NCI-H146 (cell line): ENCODE results near the gene KIF3C.
A peak's percentile ranks its signal among the peaks of the same experiment; 100 is the strongest.
"Not testable (repeated sequence)": the region's sequence is repeated elsewhere in the genome, so short reads cannot be mapped to it uniquely, and the experiment has no call there.

Source experiments
- DNase-seq: peaks from one replicate; lab custom pipeline; 2025; lab: John Stamatoyannopoulos, UW

Gene KIF3C

GRCh38 chr2:25999406-25999805 is 17.1 kb upstream of the KIF3C start:
- not testable (repeated sequence) for DNase-seq

DNA sequence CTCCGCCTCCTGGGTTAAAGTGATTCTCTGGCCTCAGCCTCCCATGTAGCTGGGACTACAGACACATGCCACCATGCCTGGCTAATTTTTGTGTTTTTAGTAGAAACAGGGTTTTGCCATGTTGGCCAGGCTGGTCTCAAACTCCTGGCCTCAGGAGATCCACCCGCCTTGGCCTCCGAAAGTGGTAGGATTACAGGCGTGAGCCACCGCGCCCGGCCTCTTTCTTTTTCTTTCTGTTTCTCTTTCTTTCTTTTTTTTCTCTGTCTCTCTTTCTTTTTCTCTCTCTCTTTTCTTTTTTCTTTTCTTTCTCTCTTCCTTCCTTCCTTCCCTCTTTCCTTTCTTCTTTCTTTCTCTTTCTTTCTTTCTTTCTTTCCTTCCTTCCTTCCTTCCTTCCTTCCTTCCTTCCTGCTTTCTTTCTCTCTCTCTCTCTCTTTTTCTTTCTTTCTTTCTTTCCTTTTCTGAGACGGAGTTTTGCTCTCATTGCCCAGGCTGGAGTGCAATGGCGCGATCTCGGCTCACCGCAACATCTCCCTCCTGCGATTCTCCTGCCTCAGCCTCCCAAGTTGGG is 16.6 kb upstream of the KIF3C start:
- DNase-seq, result not testable (repeated sequence)

GRCh38 chr2:25996844-25997243 is 14.5 kb upstream of the KIF3C start:
- DNase-seq, result no peak

- no peak for DNase-seq
Measured at GRCh38 chr2:25994509-25994908, 12.2 kb upstream of the KIF3C start.

DNA sequence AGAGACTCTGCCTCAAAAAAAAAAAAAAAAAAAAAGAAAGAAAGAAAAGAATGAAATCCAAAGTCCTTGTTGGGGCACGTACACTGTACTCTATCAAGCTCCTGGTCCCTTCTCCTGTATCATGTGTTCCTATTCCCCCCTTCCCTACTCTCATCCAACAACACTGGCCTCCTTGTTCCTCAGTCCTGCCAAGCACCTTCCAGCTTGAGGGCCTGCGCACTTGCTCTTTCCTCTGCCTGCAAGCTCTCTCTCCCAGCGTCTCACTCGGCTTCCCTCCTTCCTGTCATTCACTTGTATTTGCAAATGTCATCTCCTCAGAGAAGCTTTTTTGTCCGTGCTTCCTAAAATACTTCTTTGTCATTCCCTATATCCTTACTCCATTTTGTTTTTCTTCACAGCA is 10.8 kb upstream of the KIF3C start:
- no peak for DNase-seq

GRCh38 chr2:25992556-25992955 is 10.3 kb upstream of the KIF3C start:
- no peak for DNase-seq

- DNase-seq, result no peak
Measured at GRCh38 chr2:25991965-25992364, 9.7 kb upstream of the KIF3C start.

DNA sequence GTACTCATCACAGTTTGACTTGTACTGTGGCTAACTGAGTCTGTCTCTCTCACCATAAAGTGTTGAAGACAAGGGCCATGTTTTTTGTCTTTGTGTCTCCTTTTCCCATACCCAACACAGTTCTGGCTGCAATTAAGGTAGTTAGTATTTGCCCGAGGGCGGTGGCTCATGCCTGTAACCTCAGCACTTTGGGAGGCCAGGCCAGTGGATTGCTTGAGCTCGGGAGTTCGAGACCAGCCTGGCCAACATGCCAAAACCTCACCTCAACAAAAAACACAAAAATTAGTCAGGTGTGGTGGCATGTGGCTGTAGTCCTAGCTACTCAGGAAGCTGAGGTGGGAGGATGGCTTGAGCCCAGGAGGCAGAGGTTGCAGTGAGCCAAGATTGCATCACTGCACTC is 6.9 kb upstream of the KIF3C start:
- no peak for DNase-seq

DNA sequence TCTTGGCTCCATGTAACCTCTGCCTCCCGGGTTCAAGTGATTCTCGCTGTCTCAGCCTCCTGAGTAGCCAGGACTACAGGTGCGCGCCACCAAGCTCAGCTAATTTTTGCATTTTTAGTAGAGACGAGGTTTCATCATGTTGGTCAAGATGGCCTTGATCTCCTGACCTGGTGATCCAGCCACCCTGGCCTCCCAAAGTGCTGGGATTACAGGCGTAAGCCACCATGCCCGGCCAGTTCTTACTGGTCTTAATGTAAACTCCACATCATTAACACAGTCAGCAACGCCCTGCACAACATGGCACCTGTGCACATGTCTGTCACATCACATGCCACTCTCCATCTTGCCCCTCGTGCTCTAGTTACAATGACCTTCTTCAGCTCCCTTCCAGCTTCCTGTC is 5.8 kb upstream of the KIF3C start:
- no peak for DNase-seq

- DNase-seq, result no peak
Measured at GRCh38 chr2:25983735-25984134, 1.4 kb upstream of the KIF3C start.

DNA sequence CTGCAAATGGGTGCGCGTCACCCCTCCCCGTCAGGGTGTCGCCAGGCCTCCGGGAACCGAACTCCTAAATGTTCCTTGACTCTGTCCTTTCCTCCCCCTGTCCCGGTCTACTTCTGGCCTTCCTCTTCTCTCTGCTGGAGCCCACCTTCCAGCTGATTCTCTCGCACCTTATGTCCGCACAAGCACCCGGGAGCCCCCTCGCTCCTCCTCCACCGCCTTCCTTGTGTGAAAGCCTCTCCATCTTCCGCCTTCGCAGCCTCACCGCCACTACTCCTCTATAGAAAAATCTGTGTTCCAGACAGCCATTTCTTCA is 627 bp upstream of the KIF3C start:
- no peak for DNase-seq

DNA sequence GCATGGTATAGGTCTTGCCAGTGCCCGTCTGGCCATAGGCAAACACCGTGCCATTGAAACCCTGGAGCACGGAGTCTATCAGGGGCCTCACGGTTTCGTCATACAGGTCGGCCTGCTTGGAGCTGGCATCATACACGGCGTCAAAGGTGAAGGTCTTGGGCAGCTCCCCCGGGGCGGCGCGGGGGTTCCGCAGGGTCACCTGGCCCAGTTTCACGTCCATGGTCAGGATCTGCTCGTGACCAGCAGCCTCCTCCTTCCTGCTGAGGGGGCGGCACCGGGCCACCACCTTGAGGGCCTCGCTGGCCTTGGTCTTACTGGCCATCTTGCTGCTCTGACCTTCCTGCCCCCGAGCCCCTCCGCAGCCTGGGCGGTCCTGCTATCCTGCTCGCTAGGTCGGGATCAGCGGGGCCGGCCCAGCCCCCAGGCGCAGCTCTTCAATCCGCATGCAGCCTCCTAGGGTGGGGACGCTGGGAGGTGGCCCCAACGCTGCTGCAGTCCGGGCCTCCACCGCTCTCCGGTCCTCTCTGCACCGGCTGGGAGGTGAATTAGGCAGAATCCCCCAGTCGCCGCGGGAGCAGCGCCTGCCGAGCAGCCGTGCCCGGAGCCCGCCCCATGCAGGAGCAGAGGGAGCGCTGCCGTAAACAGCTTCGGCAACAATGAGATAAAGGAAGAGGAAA is 563 bp downstream of the KIF3C start:
- DNase-seq, result peak; percentile 60

- no peak for DNase-seq
Measured at GRCh38 chr2:25980951-25981350, 1.3 kb downstream of the KIF3C start.

DNA sequence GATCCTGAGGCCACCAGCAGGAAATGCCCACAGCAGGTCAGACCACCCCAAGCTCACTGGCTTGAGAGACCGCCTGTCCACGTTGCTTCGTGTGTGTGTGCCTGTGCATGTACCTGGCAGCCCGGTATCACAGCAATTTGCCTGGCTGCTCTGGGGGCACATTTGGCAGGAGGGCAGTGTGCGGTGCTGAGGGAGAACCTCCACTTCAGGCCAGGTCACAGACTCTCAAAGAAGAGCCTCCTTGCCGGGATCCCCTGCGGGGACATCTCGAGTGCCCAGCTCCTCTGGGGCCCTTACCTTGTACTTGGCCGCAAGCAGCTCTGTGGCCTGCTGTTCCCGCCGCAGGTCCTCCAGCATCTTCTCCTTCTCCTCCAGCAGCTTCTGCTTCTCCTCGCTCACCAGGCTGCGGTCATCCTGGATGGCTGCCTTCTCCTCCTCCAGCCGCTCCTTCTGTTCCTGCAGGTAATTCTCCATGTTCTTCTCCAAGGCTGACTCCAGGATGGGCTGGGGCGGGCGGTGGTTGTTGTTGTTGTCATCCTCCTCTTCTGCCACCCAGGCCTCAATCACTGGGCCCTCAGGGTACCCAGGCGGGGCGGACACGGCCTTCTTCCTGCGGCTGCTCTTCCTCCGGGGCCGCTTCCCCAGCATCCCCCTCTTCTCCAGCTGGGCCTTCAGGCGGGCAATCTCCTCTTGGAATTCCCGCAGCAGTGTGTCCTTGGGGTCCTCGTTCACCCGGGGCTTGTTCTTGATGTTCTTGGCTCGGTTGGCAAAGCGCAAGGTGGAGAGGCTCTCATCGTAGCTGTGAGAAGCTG is 2.0 kb downstream of the KIF3C start:
- no peak for DNase-seq

- DNase-seq, result no peak
Measured at GRCh38 chr2:25979001-25979400, 3.3 kb downstream of the KIF3C start.

GRCh38 chr2:25977768-25978167 is 4.5 kb downstream of the KIF3C start:
- no peak for DNase-seq

- no peak for DNase-seq
Measured at GRCh38 chr2:25976983-25977741, 5.1 kb downstream of the KIF3C start.

GRCh38 chr2:25972049-25972823 is 10.1 kb downstream of the KIF3C start:
- no peak for DNase-seq

- no peak for DNase-seq
Measured at GRCh38 chr2:25971596-25971995, 10.7 kb downstream of the KIF3C start.

DNA sequence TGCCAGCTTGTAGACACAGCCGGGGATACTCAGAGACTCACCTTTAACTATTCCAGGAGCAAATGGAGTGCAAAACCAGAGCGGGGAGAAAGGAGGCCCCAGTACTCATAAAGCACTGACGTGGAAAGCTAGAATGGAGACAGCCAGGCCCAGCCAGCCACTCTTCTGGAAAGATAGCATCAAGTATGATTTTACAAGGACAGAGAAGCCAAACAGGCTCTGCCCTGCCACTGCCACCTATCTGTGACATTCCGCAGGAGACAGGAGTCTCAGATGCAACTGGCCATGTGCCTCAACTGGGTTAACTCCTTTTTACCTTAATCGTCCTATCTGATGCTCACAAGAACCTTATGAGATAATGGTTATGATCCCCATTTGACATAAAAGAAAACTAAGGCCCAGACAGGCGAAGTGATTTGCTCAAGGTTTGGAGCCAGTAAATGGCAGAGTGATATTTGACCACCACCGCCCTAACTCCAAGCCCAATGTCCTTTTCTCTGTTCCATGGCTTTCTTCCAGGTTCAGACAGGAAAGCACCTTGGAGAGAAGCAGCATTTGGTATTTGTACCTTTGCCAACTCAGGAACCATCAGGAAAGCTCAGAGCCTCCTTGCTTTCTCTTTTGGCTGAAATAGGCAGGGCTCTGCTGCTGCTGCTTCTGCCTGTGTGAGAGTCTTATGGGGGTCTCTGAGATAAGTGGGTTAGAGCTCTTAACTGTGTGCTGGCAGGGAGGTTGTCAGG is 15.6 kb downstream of the KIF3C start:
- no peak for DNase-seq

- no peak for DNase-seq
Measured at GRCh38 chr2:25964891-25965290, 17.4 kb downstream of the KIF3C start.
